NCI-H1694 (cell line): ENCODE measurements around the gene MND1.

ENCODE experiments used
- DNase-seq: peaks from one replicate; lab custom pipeline; 2025; lab: John Stamatoyannopoulos, UW

The MND1 gene, protein sequence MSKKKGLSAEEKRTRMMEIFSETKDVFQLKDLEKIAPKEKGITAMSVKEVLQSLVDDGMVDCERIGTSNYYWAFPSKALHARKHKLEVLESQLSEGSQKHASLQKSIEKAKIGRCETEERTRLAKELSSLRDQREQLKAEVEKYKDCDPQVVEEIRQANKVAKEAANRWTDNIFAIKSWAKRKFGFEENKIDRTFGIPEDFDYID

DNA sequence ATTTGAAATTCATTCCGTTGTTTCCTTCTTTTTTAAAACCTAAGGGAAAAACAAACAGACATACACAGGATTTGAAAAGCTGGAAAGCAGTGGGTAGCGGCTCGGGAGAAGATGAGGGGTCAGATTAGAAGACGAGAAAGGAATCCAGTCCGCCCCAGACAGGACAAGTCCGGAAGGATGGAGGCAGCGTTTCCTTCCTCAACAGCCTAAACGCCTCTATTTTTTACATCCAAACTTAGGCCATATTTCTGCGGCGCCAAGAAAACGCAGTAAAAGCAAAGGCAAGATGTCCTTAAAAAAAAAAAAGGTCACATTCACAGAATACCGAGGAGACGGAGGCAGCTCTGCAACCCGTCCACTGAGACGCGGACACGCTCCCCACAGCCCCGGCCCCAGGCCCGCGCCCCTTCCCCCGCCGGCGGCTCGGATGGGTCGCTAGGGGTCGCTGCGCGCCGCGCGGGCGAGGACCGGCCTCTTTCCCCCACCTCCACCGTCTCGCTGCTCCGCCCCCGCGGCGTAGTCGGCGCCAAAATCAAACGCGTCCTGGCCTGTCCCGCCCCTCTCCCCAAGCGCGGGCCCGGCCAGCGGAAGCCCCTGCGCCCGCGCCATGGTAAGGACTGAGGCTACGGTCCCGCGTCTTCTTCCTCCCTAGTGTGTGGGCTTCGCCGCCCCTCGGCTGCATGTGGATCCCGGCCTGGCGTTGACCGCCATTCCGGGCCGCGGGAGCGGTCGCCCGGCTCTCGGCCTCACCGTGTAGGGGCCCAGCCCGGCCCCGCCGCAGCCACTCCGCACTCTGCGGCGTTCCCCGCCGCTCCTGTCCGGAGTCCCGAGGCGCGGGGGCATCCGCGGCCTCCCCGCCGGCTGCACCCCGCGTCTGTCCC lies at the start of gene MND1:
Gene MND1 (plus strand): TSS at position 558 of the 881 bp plus-strand sequence. CDS start 50 bp downstream, at position 608.
- DNase-seq, result peak; percentile 60

DNA sequence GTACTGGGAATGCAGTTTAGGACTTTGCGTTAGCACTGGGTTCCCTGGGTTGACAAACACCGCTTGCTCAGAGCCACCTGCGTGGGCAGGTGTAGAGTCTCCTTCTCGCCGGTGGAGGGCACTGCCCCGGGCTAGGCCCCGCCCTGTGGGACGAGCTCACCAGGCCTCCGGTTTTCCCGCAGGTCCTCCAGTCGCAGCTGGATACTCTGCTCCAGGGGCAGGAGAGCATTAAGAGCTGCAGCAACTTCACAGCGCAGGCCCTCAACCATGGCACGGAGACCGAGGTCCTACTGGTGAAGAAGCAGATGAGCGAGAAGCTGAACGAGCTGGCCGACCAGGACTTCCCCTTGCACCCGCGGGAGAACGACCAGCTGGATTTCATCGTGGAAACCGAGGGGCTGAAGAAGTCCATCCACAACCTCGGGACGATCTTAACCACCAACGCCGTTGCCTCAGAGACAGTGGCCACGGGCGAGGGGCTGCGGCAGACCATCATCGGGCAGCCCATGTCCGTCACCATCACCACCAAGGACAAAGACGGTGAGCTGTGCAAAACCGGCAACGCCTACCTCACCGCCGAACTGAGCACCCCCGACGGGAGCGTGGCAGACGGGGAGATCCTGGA lies 49.2 kb upstream of the MND1 start:
- no peak for DNase-seq

DNA sequence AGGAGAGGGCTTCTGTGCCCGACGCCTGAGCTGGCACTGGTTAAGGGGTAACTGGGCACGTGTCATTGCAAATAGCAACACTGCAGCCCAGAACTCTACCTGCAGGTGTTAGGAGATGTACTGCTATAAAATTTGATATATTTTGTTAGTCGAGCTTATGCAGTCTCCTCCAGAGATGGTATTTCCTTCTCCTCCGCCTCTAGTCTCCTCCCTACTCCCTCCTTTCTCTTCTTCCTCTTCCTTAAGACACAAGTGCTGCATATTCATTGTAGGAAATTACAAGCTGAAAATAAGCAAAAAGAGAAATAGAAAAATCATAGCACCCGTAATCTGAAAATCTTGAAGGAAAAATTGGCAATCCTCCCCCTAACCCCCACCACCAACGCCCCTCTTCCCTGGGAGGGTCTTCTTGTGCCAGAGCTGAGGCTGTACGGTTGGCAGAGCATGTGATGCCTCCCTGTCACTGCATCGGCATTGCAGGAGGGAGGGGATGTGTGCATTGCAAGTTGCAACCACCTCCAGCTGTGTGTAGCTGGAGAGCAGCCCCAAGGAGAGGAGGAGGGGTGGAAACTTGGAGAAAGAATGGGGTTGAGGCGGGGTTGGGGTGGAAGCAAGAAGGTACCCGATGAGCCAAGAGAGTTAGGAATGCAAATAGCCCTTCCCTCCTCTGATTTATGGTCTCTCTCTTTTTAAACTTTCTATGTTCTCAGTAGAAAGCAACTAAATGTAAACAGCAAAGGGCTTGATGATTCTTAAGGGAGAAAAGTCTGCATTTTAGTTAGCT lies 48.3 kb upstream of the MND1 start:
- no peak for DNase-seq

DNA sequence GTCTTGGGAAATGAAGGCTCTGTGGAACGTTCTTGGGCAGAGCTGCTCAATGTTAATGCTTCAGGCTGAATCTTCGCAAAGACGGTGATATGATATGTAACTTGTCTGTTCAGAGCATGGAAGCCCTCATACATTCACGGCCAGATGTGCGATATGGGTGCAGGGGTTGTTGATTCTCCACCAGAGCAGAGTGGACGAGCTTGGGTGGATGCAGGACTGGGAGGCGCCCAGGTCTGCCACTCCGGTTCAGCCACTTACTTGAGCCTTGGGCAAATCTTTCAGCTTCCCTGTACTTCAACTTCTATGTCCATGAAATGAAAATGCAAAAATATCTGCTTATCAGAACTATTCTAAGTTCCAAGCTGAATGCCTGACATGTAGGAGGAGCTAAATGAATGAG lies 47.4 kb upstream of the MND1 start:
- no peak for DNase-seq

DNA sequence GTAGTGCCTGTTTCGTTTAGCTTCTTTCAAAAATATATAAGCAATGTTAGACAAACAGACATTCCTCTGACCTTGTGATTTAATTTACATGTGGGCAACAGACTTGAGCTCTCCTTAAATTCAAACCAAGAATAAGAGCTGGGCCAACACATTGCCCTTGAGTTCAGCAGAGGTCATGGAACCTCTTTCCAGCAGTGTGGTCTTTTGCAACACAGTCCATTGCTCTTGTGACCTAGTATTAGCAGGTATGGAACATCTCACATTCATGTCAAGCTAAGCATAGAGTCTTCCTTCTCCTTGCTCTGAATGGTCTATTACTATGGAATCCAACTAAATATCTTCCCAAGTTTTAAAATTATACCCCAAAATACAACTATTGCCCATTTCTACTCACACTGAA lies 33.7 kb upstream of the MND1 start:
- DNase-seq, result no peak

DNA sequence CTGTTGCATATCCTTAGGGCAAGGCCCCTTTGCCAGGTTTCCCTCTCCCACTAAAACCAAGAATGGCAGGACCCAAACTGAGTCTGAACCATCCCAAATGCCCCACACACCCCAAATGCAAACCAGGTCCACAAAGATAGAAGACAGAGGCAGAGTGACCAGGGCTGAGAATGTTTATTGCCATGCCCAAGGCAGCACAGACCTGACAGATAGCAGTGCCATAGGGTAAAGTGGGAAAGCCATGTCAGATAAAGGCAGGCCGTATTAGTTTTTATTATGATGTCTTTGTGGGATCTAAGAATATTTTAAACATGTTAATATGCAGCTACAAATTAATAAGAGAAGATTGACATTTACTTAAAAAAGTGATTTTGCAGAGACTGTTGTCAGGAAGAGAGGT lies 29.6 kb upstream of the MND1 start:
- DNase-seq, result no peak

DNA sequence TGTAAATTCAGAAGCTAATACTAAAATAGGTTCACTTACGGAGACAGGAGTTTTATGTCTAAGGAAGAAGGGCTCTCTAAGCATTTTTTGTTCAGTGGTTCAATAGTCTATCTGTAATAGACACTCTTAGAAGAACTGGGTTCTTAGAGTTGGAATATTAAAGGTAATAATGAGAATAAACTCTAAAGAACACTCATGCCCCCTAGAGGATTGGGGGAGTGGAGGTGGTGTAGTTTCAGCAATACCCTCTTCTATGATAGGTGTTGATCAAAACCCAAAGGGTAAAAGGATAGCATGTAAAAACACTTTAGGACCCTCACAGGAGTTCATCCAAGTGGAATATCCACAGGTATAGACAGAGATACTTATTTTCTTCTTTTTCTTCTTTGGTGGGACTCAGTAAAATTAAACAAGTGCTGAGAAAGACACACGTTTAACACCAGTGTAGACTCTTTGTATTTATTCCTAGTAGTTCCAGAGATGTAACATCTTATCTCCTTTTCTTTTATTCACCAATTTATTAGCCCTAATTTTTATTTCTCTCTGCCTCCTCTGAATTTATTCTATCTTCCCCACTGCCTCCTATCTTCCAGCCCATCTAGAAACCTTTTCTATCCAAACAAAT lies 25.7 kb upstream of the MND1 start:
- DNase-seq, result peak; percentile 70

DNA sequence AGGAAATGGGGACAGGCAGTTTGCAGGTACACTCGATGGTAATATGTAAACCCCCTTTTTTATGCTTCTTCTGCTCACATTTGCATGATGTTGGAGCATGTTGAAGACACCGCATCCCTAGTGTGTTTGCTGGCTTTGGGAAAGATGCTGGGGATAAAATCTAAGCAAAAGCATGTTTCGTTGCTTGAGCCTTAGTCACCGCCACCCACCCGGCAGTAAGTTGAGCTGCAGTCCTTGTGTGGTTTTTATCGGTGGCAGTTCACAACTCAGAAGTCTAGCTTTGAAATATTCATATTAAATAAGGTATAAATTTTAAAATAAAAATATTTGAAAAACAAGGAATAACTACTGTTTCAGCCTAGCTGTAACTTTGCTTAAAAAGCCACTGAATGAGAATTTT lies 21.7 kb upstream of the MND1 start:
- no peak for DNase-seq

DNA sequence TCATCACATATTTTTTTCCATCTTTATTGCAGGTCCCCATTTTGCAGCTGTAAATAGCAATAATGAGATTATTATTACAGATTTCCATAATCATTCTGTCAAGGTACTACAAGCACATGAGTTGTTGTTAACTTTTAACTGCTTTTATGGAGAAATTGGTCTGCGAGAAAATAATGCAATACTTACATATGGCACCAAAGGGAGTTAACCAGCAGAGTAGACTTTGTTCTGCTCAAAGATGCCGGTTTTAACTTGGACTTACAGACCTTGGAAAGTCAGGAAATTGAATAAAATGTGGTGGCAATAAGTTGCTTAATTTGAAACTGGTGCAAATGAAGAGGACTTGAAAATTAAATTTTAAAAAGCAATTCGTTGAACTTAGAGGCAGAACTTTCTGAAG lies 20.4 kb upstream of the MND1 start:
- no peak for DNase-seq

DNA sequence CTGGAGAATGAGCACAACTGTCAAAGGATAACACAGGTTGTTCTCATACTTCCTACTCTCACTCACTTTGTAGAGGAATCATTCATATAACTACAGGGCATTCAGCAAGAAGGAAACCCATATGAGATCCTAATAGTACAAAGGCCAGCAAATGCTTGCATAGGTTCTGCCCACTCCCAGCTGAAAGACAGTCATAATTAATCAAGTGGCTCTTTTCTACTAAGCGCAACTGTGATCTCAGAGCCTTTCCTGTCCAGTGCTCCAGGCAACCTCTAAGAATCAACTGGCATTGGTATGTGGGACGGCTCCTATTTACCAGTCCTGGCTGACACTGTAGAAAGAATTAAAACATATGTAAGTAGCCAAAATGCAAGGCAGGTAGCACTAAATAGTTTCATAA lies 18.9 kb upstream of the MND1 start:
- no peak for DNase-seq

DNA sequence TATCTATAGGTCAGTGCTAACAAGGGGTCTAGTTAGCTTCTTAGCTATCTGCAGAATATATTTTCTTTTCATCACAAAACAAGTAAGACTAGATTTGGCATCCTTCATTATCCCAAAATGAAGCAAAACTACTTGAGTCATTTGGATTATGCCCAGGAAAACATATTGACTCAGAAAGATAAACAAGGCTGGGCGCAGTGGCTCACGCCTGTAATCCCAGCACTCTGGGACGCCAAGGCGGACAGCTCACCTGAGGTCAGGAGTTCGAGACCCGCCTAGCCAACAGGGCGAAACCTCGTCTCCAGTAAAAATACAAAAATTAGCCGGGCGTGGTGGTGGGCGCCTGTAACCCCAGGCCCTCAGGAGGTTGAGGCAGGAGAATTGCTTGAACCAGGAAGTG lies 18.0 kb upstream of the MND1 start:
- no peak for DNase-seq

DNA sequence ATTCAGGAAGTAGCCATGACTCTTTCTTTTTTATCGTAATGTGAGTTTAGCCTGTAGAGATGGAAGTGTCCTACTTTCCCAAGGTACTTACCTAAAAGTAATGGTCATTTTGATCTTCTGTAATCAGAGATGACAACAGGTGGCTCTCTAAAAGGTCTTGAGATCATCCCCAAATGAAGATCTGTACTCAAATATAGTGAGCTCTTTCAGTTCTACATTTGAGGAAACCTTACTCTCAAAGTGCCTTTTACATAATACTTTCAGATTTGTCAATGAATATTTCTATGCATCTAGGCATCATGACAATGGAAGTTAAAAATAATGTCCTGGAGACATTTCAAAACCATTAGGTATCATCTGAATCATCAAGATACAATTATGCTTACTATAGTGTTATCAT lies 17.2 kb upstream of the MND1 start:
- no peak for DNase-seq

DNA sequence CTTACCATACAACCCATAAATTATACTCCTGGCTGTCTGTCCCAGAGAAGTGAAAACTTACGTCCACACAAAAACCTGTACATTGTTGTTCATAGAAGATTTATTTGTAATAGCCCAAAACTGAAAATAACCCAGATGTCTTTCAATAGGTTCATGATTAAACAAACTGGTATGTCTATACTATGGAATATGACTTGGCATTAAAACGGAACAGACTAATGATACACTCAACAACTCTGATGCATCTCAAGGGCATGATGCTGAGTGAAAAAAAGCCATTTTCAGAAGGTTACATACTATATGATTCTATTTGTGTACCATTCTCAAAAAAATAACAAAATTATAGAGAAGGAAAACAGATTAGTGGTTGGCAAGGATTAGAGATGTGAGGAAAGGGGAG lies 11.6 kb upstream of the MND1 start:
- no peak for DNase-seq

DNA sequence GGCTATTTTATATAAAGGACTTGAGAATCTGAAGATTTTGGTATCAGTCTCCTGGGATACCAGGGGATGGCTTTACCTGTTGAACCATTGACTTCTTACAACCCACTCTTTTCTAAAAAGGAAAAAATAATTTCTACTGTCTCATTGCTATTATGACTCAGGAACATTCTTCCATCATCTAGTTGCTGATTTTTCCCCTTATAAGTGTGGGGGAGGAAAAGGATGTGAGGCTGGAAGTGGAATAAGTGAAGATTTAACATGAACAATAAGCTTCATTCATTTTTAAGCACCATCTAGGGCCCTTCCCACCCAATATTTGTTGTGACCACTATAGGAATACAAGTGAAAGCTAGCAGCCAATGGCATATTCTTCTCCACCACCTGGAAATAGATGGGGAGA lies 10.6 kb upstream of the MND1 start:
- DNase-seq, result no peak

DNA sequence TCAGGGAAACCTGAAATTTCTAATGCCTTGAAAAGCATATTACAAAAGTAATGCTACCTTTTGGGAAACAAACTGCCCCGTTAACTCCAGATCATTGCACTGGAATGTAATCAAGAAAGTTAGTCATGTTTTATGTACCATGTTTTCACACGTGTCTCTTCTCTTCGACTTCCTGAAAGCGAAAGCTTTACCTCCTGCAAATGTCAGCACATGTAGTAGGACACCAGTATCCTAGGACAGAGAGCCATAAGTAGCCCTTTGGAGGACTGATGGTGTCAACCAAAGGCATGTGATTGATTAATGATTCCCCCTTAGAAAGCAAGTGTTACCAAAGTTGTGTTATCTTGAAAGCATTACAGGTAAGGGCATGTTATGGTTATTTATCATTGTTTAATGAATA lies 8.8 kb upstream of the MND1 start:
- DNase-seq, result no peak

DNA sequence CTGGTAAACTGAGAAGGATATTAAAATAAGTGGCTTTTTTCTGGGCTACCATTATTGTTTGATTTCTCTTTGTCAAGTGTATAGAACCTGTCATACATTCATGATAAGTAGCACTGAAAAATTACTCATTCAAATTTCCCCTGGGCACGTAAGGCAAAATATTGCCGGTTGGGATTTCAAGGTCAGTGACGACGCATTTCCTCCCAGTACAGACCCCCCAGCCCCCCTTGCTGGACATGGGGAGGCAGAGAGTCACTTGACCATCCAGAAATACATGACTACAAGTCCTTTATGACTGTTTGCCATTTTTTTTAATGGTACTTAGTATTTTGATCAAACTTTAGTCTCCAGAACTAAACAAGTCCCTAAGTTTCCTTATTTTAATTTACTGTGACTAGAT lies 6.8 kb upstream of the MND1 start:
- no peak for DNase-seq

DNA sequence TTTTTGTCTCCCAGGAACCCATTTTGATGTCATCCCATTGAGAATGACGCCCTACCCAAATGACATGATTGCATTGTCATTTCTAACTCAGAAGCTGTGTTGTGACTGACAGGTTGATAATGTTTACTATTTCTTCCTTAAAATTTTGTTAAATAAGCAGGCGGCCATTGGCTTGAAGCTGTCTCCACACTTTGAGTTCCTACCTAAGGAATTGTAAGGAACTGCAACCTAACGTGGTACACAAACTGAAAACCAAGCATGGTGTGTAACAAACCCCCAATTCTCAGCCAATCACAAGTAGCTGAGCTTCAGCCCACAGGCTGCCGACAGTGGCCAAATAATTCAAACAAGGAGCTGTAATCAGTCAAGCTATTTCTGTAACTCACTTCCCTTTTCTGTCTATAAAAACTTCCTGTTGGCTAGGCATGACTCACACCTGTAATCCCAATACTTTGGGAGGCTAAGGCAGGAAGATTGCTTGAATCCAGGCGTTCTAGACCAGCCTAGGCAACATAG lies 2.9 kb upstream of the MND1 start:
- DNase-seq, result no peak

DNA sequence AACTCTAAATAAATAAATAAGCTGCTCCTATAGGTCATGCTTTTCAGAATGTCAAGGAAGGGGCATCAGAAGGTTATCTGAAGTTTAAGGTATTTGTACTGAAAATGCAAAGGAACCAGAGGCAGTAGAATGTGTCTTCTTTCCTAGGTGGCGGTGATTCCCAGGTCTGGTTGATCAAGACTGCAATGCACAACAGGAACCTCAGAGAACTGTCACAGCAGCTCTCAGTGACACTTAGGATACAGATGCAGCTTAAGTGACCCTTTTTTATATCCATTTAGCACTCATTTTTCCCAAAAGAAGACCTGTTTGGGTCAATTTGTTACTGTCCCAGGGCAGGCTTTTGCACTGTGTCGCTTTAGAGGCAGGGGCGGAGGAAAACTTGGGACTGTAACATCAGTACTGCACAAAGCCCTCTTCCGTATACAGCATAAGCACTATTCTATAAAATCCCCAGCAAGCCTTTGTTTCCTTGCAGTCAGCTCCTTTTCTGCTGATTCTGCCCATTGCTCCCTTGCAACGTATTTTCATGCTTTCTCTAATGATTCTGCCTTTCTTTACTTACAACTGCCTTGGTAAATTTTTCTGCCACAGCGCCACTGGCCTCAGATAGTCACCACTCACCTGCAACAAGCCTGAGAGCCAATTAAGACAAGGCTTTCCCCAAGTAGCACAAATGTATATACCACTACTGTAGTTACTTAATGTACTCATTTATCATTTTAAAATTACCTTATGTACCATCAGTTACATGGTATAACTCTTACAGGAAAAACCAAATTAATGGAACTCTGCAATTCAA lies 1.5 kb upstream of the MND1 start:
- no peak for DNase-seq

DNA sequence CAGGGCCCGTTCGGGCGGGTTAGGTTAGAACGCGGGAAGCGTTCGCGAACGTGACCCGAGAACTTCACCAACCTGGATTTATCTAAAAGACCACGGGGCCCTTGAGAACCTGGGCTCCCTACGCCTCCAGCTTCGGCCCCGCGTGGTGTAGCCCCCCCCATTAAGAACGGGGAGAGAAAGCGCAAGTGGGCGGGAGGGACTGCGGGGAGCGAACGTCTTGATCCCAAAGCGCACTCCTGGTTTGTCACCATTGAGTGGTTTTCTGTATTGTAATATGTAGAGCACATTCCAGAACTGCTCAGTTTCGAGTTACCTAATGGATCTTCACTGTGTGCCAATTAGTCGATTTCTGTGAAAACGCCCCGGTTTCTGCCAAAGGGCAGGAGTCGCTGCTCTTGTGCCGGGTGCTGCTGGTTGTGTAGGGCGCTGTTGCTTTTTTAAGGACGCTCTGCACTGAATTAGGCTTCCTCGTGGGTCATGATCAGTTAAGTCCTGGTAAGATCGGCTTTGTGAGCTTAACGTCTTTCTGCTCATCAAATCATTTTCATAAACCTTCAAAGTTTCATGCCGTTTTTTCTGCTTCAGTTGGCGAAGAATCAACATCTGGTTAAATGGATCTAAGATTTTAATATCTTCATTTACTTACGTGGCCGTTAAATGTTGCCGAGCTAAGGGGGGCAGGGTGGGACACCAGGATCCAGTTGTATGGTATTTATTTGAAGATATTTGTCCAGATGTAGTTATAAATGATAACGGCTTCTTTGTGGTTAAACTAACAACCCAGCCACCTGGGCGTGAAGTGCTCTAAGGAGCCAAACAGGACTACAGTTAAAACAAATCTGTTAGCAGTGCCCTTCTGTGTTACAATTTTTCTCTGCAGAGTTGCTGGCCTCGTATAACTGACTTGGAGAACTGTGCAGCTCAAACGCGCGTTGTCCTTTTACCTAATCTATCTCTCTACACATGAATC lies 809 bp downstream of the MND1 start:
- peak; percentile 28 for DNase-seq

DNA sequence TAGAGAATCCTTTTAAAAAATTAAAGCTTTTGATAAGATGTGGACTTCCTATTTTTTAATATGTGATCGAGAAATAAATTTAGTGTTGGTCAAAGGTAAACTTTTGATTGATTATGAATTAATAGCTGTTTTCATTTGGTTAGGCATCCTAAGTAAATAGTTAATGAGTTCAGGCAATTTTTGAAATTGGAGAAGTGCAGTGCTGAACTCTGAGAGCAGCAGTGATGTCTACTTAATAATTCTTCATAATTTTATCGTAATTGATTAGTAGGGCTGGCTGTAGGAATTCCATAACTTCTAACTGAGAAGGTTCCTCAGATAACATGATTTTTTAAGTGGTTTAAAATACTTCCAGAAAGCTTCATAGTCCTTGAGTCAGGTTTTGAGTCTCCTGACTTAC lies 1.5 kb downstream of the MND1 start:
- no peak for DNase-seq
